HepG2 (cell line): ENCODE results near the gene FIBCD1.

Source experiments
- ARNTL ChIP-seq: sonication (generic); formaldehyde crosslinking; IDR thresholded peaks from 2 replicates; pipeline ENCODE4 v1.4.0; 2020; ENCODE audit warnings: mild to moderate bottlenecking, missing genetic modification reagents
- ELK4 ChIP-seq: sonication (generic); formaldehyde crosslinking; IDR thresholded peaks from 2 replicates; pipeline ENCODE4 v1.9.0; 2021; ENCODE audit warnings: missing genetic modification reagents, borderline replicate concordance
- IRF1 ChIP-seq: sonication (generic); formaldehyde crosslinking; IDR thresholded peaks from 2 replicates; pipeline ENCODE4 v1.4.0; 2020; ENCODE audit warnings: low read depth, mild to moderate bottlenecking, missing genetic modification reagents
- JDP2 ChIP-seq: sonication (generic); formaldehyde crosslinking; IDR thresholded peaks from 2 replicates; pipeline ENCODE4 v1.8.1; 2022; ENCODE audit warnings: missing genetic modification reagents, borderline replicate concordance
- MAX ChIP-seq: IDR thresholded peaks from 2 replicates; pipeline ENCODE4 v1.6.1; 2012; ENCODE audit warnings: inconsistent platforms
- NFE2L1 ChIP-seq: sonication (generic); formaldehyde crosslinking; IDR thresholded peaks from 2 replicates; pipeline ENCODE4 v1.4.0; 2020; ENCODE audit warnings: missing genetic modification reagents, mild to moderate bottlenecking, borderline replicate concordance
- SMC3 ChIP-seq: IDR thresholded peaks from 2 replicates; pipeline ENCODE4 v1.6.1; 2011; ENCODE audit warnings: low read length, improper control_type of control experiment
- TAF1 ChIP-seq: sonication (generic); formaldehyde crosslinking; IDR thresholded peaks from 2 replicates; pipeline ENCODE4 v1.4.0; 2020; ENCODE audit warnings: missing genetic modification reagents
- TARDBP ChIP-seq: sonication (generic); formaldehyde crosslinking; IDR thresholded peaks from 2 replicates; pipeline ENCODE4 v1.8.0; 2022; ENCODE audit warnings: mild to moderate bottlenecking, missing genetic modification reagents
- ZIK1 ChIP-seq: sonication (generic); formaldehyde crosslinking; IDR thresholded peaks from 2 replicates; pipeline ENCODE4 v1.5.0; 2020; ENCODE audit warnings: mild to moderate bottlenecking, low read depth, missing genetic modification reagents, borderline replicate concordance
- ZNF326 ChIP-seq: sonication (generic); formaldehyde crosslinking; IDR thresholded peaks from 2 replicates; pipeline ENCODE4 v1.4.0; 2020; ENCODE audit warnings: missing genetic modification reagents, borderline replicate concordance
- ZNF670 ChIP-seq: sonication (generic); formaldehyde crosslinking; IDR thresholded peaks from 2 replicates; pipeline ENCODE4 v1.8.0; 2022; ENCODE audit warnings: mild to moderate bottlenecking, missing genetic modification reagents, borderline replicate concordance
- ZNF775 ChIP-seq: sonication (generic); formaldehyde crosslinking; IDR thresholded peaks from 2 replicates; pipeline ENCODE4 v1.4.0; 2020; ENCODE audit warnings: missing genetic modification reagents, mild to moderate bottlenecking, moderate library complexity, borderline replicate concordance

- TF ChIP-seq ZNF775 (CRISPR knock-in tag) (no peak), ZIK1 (CRISPR knock-in tag) (no peak), ZNF326 (no peak), IRF1 (no peak), JDP2 (CRISPR knock-in tag) (no peak), NFE2L1 (CRISPR knock-in tag) (no peak), TAF1 (CRISPR knock-in tag) (no peak), ZNF670 (CRISPR knock-in tag) (no peak), MAX (no peak), ELK4 (no peak), ARNTL (CRISPR knock-in tag) (no peak), TARDBP (no peak), SMC3 (no peak)
These were observed 71.5 kb downstream of the FIBCD1 start for GRCh38 chr9:130867556-130867955.
